GM23248 (cell line): ENCODE results near the gene IFI44. TPM values are rescaled to one million over a fixed set of nuclear protein-coding genes. Genes with fewer than 3 reads are reported as not detected.

Experiments
- DNase-seq: peaks from one replicate; pipeline ENCODE4 v3.0.0-alpha.2; 2015
- H2AFZ ChIP-seq: fragments of 200-600 bp; sonication (generic); 2 replicates; pipeline ENCODE4 v1.6.1; 2016; ENCODE audit warnings: antibody characterized with exemption
- H3F3A ChIP-seq: fragments of 200-600 bp; sonication (generic); 2 replicates; pipeline ENCODE4 v1.6.1; 2016; ENCODE audit warnings: mild to moderate bottlenecking, antibody characterized with exemption, mixed run types; ENCODE audit not compliant: insufficient read depth
- H3K27ac ChIP-seq: fragments of 200-600 bp; sonication (generic); 2 replicates; pipeline ENCODE4 v1.5.1; 2016; ENCODE audit warnings: mild to moderate bottlenecking
- H3K27me3 ChIP-seq: fragments of 200-600 bp; sonication (generic); replicated peaks from 2 replicates; pipeline ENCODE4 v1.6.1; 2016; ENCODE audit warnings: mild to moderate bottlenecking; ENCODE audit not compliant: insufficient read depth
- H3K36me3 ChIP-seq: fragments of 200-600 bp; sonication (generic); 2 replicates; pipeline ENCODE4 v1.6.1; 2016; ENCODE audit warnings: low read depth, mild to moderate bottlenecking
- H3K4me1 ChIP-seq: fragments of 200-600 bp; sonication (generic); 2 replicates; pipeline ENCODE4 v1.6.1; 2016; ENCODE audit warnings: mild to moderate bottlenecking; ENCODE audit not compliant: insufficient read depth
- H3K4me2 ChIP-seq: fragments of 200-600 bp; sonication (generic); one replicate; pipeline ENCODE4 v1.6.1; 2016; ENCODE audit warnings: mild to moderate bottlenecking; ENCODE audit not compliant: unreplicated experiment
- H3K4me3 ChIP-seq: fragments of 200-600 bp; sonication (generic); 2 replicates; pipeline ENCODE4 v1.5.1; 2016; ENCODE audit warnings: mild to moderate bottlenecking
- H3K79me2 ChIP-seq: fragments of 200-600 bp; sonication (generic); 2 replicates; pipeline ENCODE4 v1.6.1; 2016; ENCODE audit warnings: mild to moderate bottlenecking; ENCODE audit not compliant: insufficient read depth
- H3K9ac ChIP-seq: fragments of 200-600 bp; sonication (generic); 2 replicates; pipeline ENCODE4 v1.6.1; 2016; ENCODE audit warnings: mild to moderate bottlenecking
- H3K9me2 ChIP-seq: fragments of 200-600 bp; sonication (generic); 2 replicates; pipeline ENCODE4 v1.6.1; 2016; ENCODE audit warnings: mixed run types, mild to moderate bottlenecking, moderate library complexity; ENCODE audit not compliant: insufficient read depth
- H3K9me3 ChIP-seq: fragments of 200-600 bp; sonication (generic); one replicate; pipeline ENCODE4 v1.6.1; 2017; ENCODE audit warnings: low read depth
- H4K20me1 ChIP-seq: fragments of 200-600 bp; sonication (generic); 2 replicates; pipeline ENCODE4 v1.6.0; 2016; ENCODE audit not compliant: insufficient read depth
- EZH2 ChIP-seq: fragments of 200-600 bp; sonication (generic); IDR thresholded peaks from 2 replicates; pipeline ENCODE4 v1.6.1; 2018; ENCODE audit warnings: antibody characterized with exemption, mild to moderate bottlenecking; ENCODE audit not compliant: insufficient read depth, poor library complexity, severe bottlenecking
- EZH2phosphoT487 ChIP-seq: fragments of 200-600 bp; sonication (generic); IDR thresholded peaks from 2 replicates; pipeline ENCODE4 v1.6.1; 2018; ENCODE audit warnings: antibody characterized with exemption, moderate library complexity, mild to moderate bottlenecking, low read depth; ENCODE audit not compliant: insufficient read depth
- WGBS, 2 experiments: methylation state at CpG; one replicate each; pipeline ENCODE4 v1.1.6; 2015 to 2017; ENCODE audit warnings: low lambda C conversion rate in 2 of 2, low coverage in 1 of 2; ENCODE audit errors: missing lambda C conversion rate in 2 of 2; 5-methylcytosine and 5-hydroxymethylcytosine counted together
- in situ Hi-C: fragments of 300-500 bp; cut with MboI; formaldehyde crosslinking; loops from 2 replicates; pipeline ENCODE4 v1.15.0; 2020
- polyA plus RNA-seq: library from polyadenylated mRNA; unstranded; fragments of >200 nt; fragmentation: Nextera tagmentation; extraction: Ambion mirVana; gene quantifications from 2 replicates; pipeline ENCODE4 v1.2.1, GENCODE V29; 2016
- total RNA-seq: library from RNA; depleted of rRNA; stranded (reverse); fragments of >200 nt; shearing (Covaris generic); gene quantifications from 2 replicates; pipeline ENCODE4 v1.2.3, GENCODE V29; 2014

The IFI44 gene
- total and polyA plus RNA-seq, 2 experiments from 2014 or later, result 0.86 to 4.3 TPM

DNA sequence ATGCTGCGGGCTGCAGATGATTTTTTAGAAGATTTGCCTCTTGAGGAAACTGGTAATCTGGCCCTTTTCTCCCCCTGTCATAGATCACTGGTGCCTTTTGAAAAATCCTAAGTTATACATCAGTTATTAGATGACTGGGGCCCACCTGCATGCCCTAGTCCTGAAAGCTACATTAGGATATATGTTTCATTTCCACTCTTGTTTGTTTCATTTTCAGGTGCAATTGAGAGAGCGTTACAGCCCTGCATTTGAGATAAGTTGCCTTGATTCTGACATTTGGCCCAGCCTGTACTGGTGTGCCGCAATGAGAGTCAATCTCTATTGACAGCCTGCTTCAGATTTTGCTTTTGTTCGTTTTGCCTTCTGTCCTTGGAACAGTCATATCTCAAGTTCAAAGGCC lies 8.1 kb upstream of the IFI44 start:
- Histone ChIP-seq H3K27me3 (no peaks in the 10 kb centered on the region), H3K27ac (no peak overlapping the region), H4K20me1 (no peaks in the 10 kb centered on the region), H3K79me2 (no peaks in the 10 kb centered on the region), H3F3A (no peaks in the 10 kb centered on the region), H3K4me2 (no peak overlapping the region), H3K9me3 (no peaks in the 10 kb centered on the region), H3K9ac (no peak overlapping the region), H3K4me3 (no peak overlapping the region), H2AFZ (no peak overlapping the region), H3K36me3 (no peaks in the 10 kb centered on the region), H3K4me1 (no peaks in the 10 kb centered on the region), H3K9me2 (no peaks in the 10 kb centered on the region)
- WGBS, 2 experiments, result 81 to 89% methylated on average over 4 of the region's 4 CpGs
- no peak for TF ChIP-seq EZH2
- no peak for TF ChIP-seq EZH2phosphoT487
- DNase-seq, result no peak
- in situ Hi-C loops, result no loop called here

- WGBS, 2 experiments, result 60 to 70% methylated on average over 1 of the region's 1 CpG
- H4K20me1 ChIP-seq, result no peaks in the 10 kb centered on the region
- DNase-seq, result no peak
- no peaks in the 10 kb centered on the region for H3K36me3 ChIP-seq
- H2AFZ ChIP-seq, result no peak overlapping the region
- no peaks in the 10 kb centered on the region for H3F3A ChIP-seq
- no peak overlapping the region for H3K27ac ChIP-seq
- H3K4me1 ChIP-seq, result no peaks in the 10 kb centered on the region
- no peak overlapping the region for H3K9ac ChIP-seq
- no peak overlapping the region for H3K4me3 ChIP-seq
- H3K4me2 ChIP-seq, result no peak overlapping the region
- no peaks in the 10 kb centered on the region for H3K9me3 ChIP-seq
- TF ChIP-seq EZH2phosphoT487, result no peak
- no peak for TF ChIP-seq EZH2
- in situ Hi-C loops, result no loop called here
- H3K79me2 ChIP-seq, result no peaks in the 10 kb centered on the region
- no peaks in the 10 kb centered on the region for H3K27me3 ChIP-seq
- H3K9me2 ChIP-seq, result no peaks in the 10 kb centered on the region
Observed at GRCh38 chr1:78645723-78646122, 3.9 kb upstream of the IFI44 start.

GRCh38 chr1:78647238-78647637 lies 2.4 kb upstream of the IFI44 start:
- H3K4me1 ChIP-seq, result no peaks in the 10 kb centered on the region
- H4K20me1 ChIP-seq, result no peaks in the 10 kb centered on the region
- H2AFZ ChIP-seq, result no peak overlapping the region
- H3K27ac ChIP-seq, result no peak overlapping the region
- H3K4me3 ChIP-seq, result no peak overlapping the region
- H3K4me2 ChIP-seq, result no peak overlapping the region
- H3K79me2 ChIP-seq, result no peaks in the 10 kb centered on the region
- no peak overlapping the region for H3K9ac ChIP-seq
- H3K27me3 ChIP-seq, result no peaks in the 10 kb centered on the region
- no peaks in the 10 kb centered on the region for H3K9me2 ChIP-seq
- H3K36me3 ChIP-seq, result no peaks in the 10 kb centered on the region
- H3K9me3 ChIP-seq, result no peaks in the 10 kb centered on the region
- no peak for DNase-seq
- H3F3A ChIP-seq, result no peaks in the 10 kb centered on the region
- 72 to 78% methylated on average over 1 of the region's 1 CpG for WGBS, 2 experiments
- in situ Hi-C loops, result no loop called here
- TF ChIP-seq EZH2 (no peak), EZH2phosphoT487 (no peak)

- peak; percentile 3 for DNase-seq
- in situ Hi-C loops, result no loop called here
- peak overlapping the region; percentile 56 for H3K4me3 ChIP-seq
- H3K79me2 ChIP-seq, result no peaks in the 10 kb centered on the region
- no peaks in the 10 kb centered on the region for H3K9me3 ChIP-seq
- H3K9ac ChIP-seq, result peak overlapping the region; percentile 57
- H3K36me3 ChIP-seq, result no peaks in the 10 kb centered on the region
- TF ChIP-seq EZH2, result no peak
- TF ChIP-seq EZH2phosphoT487, result no peak
- 0 out of 2 replicates have a peak overlapping the region, but pooled peaks have one; percentile 28 for H3K27ac ChIP-seq
- 59 to 60% methylated on average over 6 of the region's 6 CpGs for WGBS, 2 experiments
- no peaks in the 10 kb centered on the region for H3K27me3 ChIP-seq
- no peaks in the 10 kb centered on the region for H4K20me1 ChIP-seq
- peak overlapping the region; percentile 92 for H3K4me2 ChIP-seq
- H3F3A ChIP-seq, result no peaks in the 10 kb centered on the region
- no peaks in the 10 kb centered on the region for H3K9me2 ChIP-seq
- H2AFZ ChIP-seq, result peak overlapping the region; percentile 78
- no peaks in the 10 kb centered on the region for H3K4me1 ChIP-seq
Observed at GRCh38 chr1:78650114-78650660, 556 bp downstream of the IFI44 start.

GRCh38 chr1:78651241-78651640 lies 1.6 kb downstream of the IFI44 start:
- no peaks in the 10 kb centered on the region for H3K4me1 ChIP-seq
- no peak overlapping the region for H3K9ac ChIP-seq
- H3K27ac ChIP-seq, result no peak overlapping the region
- H3K36me3 ChIP-seq, result no peaks in the 10 kb centered on the region
- no peaks in the 10 kb centered on the region for H3K27me3 ChIP-seq
- no peak for TF ChIP-seq EZH2
- TF ChIP-seq EZH2phosphoT487, result no peak
- in situ Hi-C loops, result no loop called here
- no peak for DNase-seq
- no peaks in the 10 kb centered on the region for H3F3A ChIP-seq
- H4K20me1 ChIP-seq, result no peaks in the 10 kb centered on the region
- H2AFZ ChIP-seq, result no peak overlapping the region
- H3K4me2 ChIP-seq, result no peak overlapping the region
- no peaks in the 10 kb centered on the region for H3K79me2 ChIP-seq
- H3K9me3 ChIP-seq, result no peaks in the 10 kb centered on the region
- H3K4me3 ChIP-seq, result no peak overlapping the region
- WGBS, 2 experiments, result 90 to 91% methylated on average over 12 of the region's 12 CpGs
- no peaks in the 10 kb centered on the region for H3K9me2 ChIP-seq
